ENCODE results near the gene PUS10. TPM values are rescaled to one million over a fixed set of nuclear protein-coding genes. Genes with fewer than 3 reads are reported as not detected.

Gene PUS10
- total RNA-seq, 1 experiment from 2014 or later: 12.1 TPM

DNA sequence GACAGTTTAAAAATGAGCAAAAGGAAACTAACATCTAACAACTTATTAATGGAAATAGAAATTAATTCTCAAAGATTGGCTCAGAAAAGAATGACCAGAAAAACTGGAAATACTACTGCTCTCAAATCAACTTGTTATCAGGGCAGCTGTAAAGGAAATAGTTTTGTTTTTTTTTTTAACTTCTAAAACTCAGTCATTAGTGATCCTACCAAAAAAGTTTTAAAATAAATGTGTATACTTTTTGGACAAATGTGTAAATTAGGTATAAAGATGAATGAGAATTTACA lies 52.6 kb downstream of the PUS10 start:
- ChIA-PET POLR2A (no interaction called here), CTCF (no interaction called here)
- H3K36me3 Mint-ChIP-seq (ENCODE audit: insufficient read depth, unreplicated experiment): no peaks in the 10 kb centered on the region

DNA sequence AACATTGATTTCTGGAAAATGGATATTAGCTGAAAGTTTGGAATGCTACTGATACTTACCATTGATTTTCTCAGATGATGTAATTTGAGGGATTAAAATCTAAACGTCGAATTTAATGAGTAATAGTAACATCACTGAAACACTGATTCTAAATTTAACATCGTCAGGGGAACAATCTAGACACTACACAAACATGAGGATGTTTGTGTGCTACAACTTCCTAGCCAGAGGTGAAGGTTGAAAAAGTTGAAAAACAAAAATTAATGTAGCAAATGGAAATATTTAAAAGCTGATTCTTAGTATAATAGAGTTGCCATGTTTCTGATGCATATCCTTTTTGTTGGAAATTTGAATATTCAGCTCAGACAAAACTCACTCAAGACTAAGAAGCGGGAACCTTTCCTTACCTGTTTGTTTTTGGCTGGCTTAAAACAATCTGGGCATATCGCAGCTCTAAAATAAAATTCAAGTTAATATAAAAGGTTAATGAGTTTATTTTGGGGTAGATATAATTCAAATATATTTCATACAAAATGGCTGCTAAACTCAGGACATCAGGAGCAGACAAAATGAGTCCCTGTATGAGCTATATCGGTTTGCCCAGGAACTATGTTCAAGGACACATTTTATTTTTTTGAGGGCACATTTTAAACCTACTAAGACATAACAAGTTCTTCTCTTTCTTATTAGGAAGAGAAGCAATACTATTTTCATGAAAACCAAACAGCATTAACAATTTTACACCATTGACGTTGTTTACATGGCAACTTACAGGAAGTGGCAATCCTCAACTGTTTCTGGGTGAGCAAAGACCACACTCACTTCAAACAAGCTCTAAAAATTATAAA lies 53.2 kb downstream of the PUS10 start:
- Histone ChIP-seq H3K36me3 (ENCODE audit: control insufficient read depth, insufficient read depth, low read length) (no peaks in the 10 kb centered on the region), H3K9me3 (no peaks in the 10 kb centered on the region), H3K4me1 (0 out of 2 replicates have a peak, but pooled peaks cover 3% of the 10 kb centered on the region), H3K27me3 (replicated peaks; ENCODE audit: control insufficient read depth, insufficient read depth, low read length) (no peaks in the 10 kb centered on the region), H3K4me3 (ENCODE audit: low read depth, low read length) (no peak overlapping the region)
- intact Hi-C loops (cut with micrococcal nuclease; ENCODE audit: unreplicated experiment): no loop called here
- H3K27ac Mint-ChIP-seq (ENCODE audit: unreplicated experiment): no peak overlapping the region
- TF ChIP-seq, protein P1, sequence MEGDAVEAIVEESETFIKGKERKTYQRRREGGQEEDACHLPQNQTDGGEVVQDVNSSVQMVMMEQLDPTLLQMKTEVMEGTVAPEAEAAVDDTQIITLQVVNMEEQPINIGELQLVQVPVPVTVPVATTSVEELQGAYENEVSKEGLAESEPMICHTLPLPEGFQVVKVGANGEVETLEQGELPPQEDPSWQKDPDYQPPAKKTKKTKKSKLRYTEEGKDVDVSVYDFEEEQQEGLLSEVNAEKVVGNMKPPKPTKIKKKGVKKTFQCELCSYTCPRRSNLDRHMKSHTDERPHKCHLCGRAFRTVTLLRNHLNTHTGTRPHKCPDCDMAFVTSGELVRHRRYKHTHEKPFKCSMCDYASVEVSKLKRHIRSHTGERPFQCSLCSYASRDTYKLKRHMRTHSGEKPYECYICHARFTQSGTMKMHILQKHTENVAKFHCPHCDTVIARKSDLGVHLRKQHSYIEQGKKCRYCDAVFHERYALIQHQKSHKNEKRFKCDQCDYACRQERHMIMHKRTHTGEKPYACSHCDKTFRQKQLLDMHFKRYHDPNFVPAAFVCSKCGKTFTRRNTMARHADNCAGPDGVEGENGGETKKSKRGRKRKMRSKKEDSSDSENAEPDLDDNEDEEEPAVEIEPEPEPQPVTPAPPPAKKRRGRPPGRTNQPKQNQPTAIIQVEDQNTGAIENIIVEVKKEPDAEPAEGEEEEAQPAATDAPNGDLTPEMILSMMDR (IDR thresholded peaks at IDR 0.05; ENCODE audit: insufficient read depth in 1 of 2, low read depth in 1 of 2, low read length in 1 of 2, severe bottlenecking in 1 of 2, unreplicated experiment in 1 of 2): no peak
- H3K9me3 Mint-ChIP-seq (ENCODE audit: unreplicated experiment): no peaks in the 10 kb centered on the region
- no peak overlapping the region for H3K4me3 Mint-ChIP-seq (ENCODE audit: unreplicated experiment)
- no peak for DNase-seq
- BruUV-seq (replicated peaks): no TSS peak
- H3K36me3 Mint-ChIP-seq (ENCODE audit: insufficient read depth, unreplicated experiment): no peaks in the 10 kb centered on the region
- ChIA-PET POLR2A (no interaction called here), CTCF (no interaction called here)
- peaks cover 7% of the 10 kb centered on the region for H3K4me1 Mint-ChIP-seq (ENCODE audit: low read depth, unreplicated experiment)
- H3K27me3 Mint-ChIP-seq (ENCODE audit: insufficient read depth, unreplicated experiment): no peaks in the 10 kb centered on the region

More for the DNA sequence above, 52.6 kb downstream of the PUS10 start:
- H3K4me1 Mint-ChIP-seq (ENCODE audit: low read depth, unreplicated experiment): peaks cover 7% of the 10 kb centered on the region
- H3K36me3 ChIP-seq (ENCODE audit: control insufficient read depth, insufficient read depth, low read length): no peaks in the 10 kb centered on the region
- TF ChIP-seq, protein P1 (IDR thresholded peaks at IDR 0.05; ENCODE audit: insufficient read depth in 1 of 2, low read depth in 1 of 2, low read length in 1 of 2, severe bottlenecking in 1 of 2, unreplicated experiment in 1 of 2): no peak
- DNase-seq: no peak
- no peak overlapping the region for H3K27ac Mint-ChIP-seq (ENCODE audit: unreplicated experiment)
- H3K27me3 Mint-ChIP-seq (ENCODE audit: insufficient read depth, unreplicated experiment): no peaks in the 10 kb centered on the region
- no peaks in the 10 kb centered on the region for H3K9me3 Mint-ChIP-seq (ENCODE audit: unreplicated experiment)
- H3K9me3 ChIP-seq: no peaks in the 10 kb centered on the region
- no TSS peak for BruUV-seq (replicated peaks)
- no peak overlapping the region for H3K4me3 ChIP-seq (ENCODE audit: low read depth, low read length)
- 0 out of 2 replicates have a peak, but pooled peaks cover 3% of the 10 kb centered on the region for H3K4me1 ChIP-seq
- H3K27me3 ChIP-seq (replicated peaks; ENCODE audit: control insufficient read depth, insufficient read depth, low read length): no peaks in the 10 kb centered on the region
- intact Hi-C loops (cut with micrococcal nuclease; ENCODE audit: unreplicated experiment): no loop called here
- no peak overlapping the region for H3K4me3 Mint-ChIP-seq (ENCODE audit: unreplicated experiment)

DNA sequence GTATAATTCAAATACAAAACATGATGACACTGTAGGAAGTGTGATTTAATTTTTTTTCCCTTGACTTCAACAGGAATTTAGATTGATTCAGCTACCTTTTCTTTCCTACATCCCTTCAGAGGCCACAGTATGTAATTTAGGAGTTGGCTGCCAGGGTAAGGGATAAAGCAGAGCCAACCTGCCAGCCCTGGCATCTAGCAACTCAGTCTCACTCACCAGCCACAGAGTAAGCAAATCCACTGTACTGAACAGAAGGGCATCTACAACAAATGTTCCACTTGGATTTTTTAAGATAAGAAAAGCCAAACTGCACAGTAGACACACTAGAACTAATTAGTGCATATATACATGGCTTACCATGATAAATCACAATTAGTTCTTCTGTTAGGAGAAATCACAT lies 54.9 kb downstream of the PUS10 start:
- no peak overlapping the region for H3K27ac Mint-ChIP-seq (ENCODE audit: unreplicated experiment)
- 0 out of 2 replicates have a peak, but pooled peaks cover 3% of the 10 kb centered on the region for H3K4me1 ChIP-seq
- no TSS peak for BruUV-seq (replicated peaks)

More for the DNA sequence above, 54.9 kb downstream of the PUS10 start:
- Histone ChIP-seq H3K27me3 (replicated peaks; ENCODE audit: control insufficient read depth, insufficient read depth, low read length) (no peaks in the 10 kb centered on the region), H3K36me3 (ENCODE audit: control insufficient read depth, insufficient read depth, low read length) (no peaks in the 10 kb centered on the region), H3K9me3 (no peaks in the 10 kb centered on the region), H3K4me3 (ENCODE audit: low read depth, low read length) (no peak overlapping the region)
- no peak overlapping the region for H3K4me3 Mint-ChIP-seq (ENCODE audit: unreplicated experiment)
- H3K9me3 Mint-ChIP-seq (ENCODE audit: unreplicated experiment): no peaks in the 10 kb centered on the region
- H3K27me3 Mint-ChIP-seq (ENCODE audit: insufficient read depth, unreplicated experiment): no peaks in the 10 kb centered on the region
- ChIA-PET CTCF (no interaction called here), POLR2A (no interaction called here)
- H3K4me1 Mint-ChIP-seq (ENCODE audit: low read depth, unreplicated experiment): peaks cover 7% of the 10 kb centered on the region
- TF ChIP-seq, protein P1 (IDR thresholded peaks at IDR 0.05; ENCODE audit: insufficient read depth in 1 of 2, low read depth in 1 of 2, low read length in 1 of 2, severe bottlenecking in 1 of 2, unreplicated experiment in 1 of 2): no peak
- intact Hi-C loops (cut with micrococcal nuclease; ENCODE audit: unreplicated experiment): no loop called here
- no peak for DNase-seq
- no peaks in the 10 kb centered on the region for H3K36me3 Mint-ChIP-seq (ENCODE audit: insufficient read depth, unreplicated experiment)

All from Caco-2 (cell line).